Endothelial cell of umbilical vein (primary cell): ENCODE measurements around the gene KHK. TPM values are rescaled to one million over a fixed set of nuclear protein-coding genes. Genes with fewer than 3 reads are reported as not detected.

Experiments used
- BruUV-seq: library from RNA; stranded (reverse); fragments of 400-500 nt; replicated peaks from 2 replicates; lab custom pipeline; 2021; lab: Mats Ljungman, UMichigan
- CTCF ChIA-PET: fragments of 300-600, 350-600 bp; sonication (Branson Sonifier 250); formaldehyde crosslinking; loops from one replicate; lab custom pipeline; 2021; ENCODE audit warnings: antibody characterized with exemption, inconsistent platforms; lab: Charles Lee
- POLR2A ChIA-PET: fragments of 300-600, 350-600 bp; sonication (Branson Sonifier 250); formaldehyde crosslinking; loops from one replicate; lab custom pipeline; 2021; ENCODE audit warnings: antibody characterized with exemption, inconsistent platforms; lab: Charles Lee
- DNase-seq: peaks from one replicate; pipeline ENCODE4 v3.0.0-alpha.2; 2011; ENCODE audit warnings: low read depth, low spot score
- FAIRE-seq: peaks from 2 replicates; lab custom pipeline; 2011; peaks lifted over from hg19 to GRCh38; lab: Jason Lieb, UNC
- H2AFZ ChIP-seq: 2 replicates; pipeline ENCODE4 v1.6.0; 2012; ENCODE audit warnings: low read depth, low read length, control low read depth, inconsistent platforms
- H3K27ac ChIP-seq: 2 replicates; pipeline ENCODE4 v1.5.1; 2011; ENCODE audit warnings: low read depth, mild to moderate bottlenecking, control low read depth, low read length, moderate library complexity; ENCODE audit not compliant: insufficient read depth
- H3K27me3 ChIP-seq, 2 experiments: 2 replicates each; pipeline versions ENCODE4 v1.6.0 to v1.6.1; 2011; ENCODE audit warnings: low read length in 2 of 2, mixed read lengths in 1 of 2; ENCODE audit not compliant: control insufficient read depth in 2 of 2, insufficient read depth in 2 of 2
- H3K36me3 ChIP-seq, 2 experiments: 2 replicates in 1 of 2; 3 replicates in 1 of 2; pipeline ENCODE4 v1.5.1; 2011; ENCODE audit warnings: low read length in 2 of 2, mild to moderate bottlenecking in 1 of 2, moderate library complexity in 1 of 2; ENCODE audit not compliant: control insufficient read depth in 2 of 2, insufficient read depth in 2 of 2; ENCODE audit errors: extremely low read depth in 1 of 2
- H3K4me1 ChIP-seq: 3 replicates; pipeline ENCODE4 v1.5.1; 2011; ENCODE audit warnings: mild to moderate bottlenecking, low read length; ENCODE audit not compliant: control insufficient read depth, insufficient read depth; ENCODE audit errors: extremely low read depth
- H3K4me2 ChIP-seq: 2 replicates; pipeline ENCODE4 v1.6.1; 2011; ENCODE audit warnings: low read length, control low read depth, mixed read lengths; ENCODE audit not compliant: insufficient read depth
- H3K4me3 ChIP-seq, 3 experiments: fragments of 200-600 bp in 1 of 3; sonication (generic), shearing (Covaris generic) in 1 of 3; replicated peaks in 1 of 3; 2 replicates each; pipeline ENCODE4 v1.5.1; 2011 to 2016; ENCODE audit warnings: control low read depth in 3 of 3, low read length in 3 of 3, mild to moderate bottlenecking in 2 of 3, inconsistent platforms in 1 of 3, low read depth in 1 of 3, moderate library complexity in 1 of 3; ENCODE audit not compliant: insufficient read depth in 1 of 3
- H3K79me2 ChIP-seq: 2 replicates; pipeline ENCODE4 v1.6.0; 2012; ENCODE audit warnings: low read length, inconsistent platforms; ENCODE audit not compliant: control insufficient read depth, insufficient read depth
- H3K9ac ChIP-seq: replicated peaks from 2 replicates; pipeline ENCODE3; 2011; ENCODE audit warnings: low read length, control low read depth; ENCODE audit not compliant: insufficient read depth; ENCODE audit errors: extremely low read depth
- H3K9me1 ChIP-seq: replicated peaks from 3 replicates; pipeline ENCODE4 v1.6.0; 2011; ENCODE audit warnings: mild to moderate bottlenecking, low read length; ENCODE audit not compliant: control insufficient read depth, insufficient read depth; ENCODE audit errors: extremely low read depth
- H3K9me3 ChIP-seq: replicated peaks from 2 replicates; pipeline ENCODE4 v1.5.1; 2012; ENCODE audit warnings: low read length, inconsistent platforms; ENCODE audit not compliant: control insufficient read depth, insufficient read depth
- H4K20me1 ChIP-seq: replicated peaks from 2 replicates; pipeline ENCODE3; 2011; ENCODE audit warnings: mild to moderate bottlenecking, low read length; ENCODE audit not compliant: control insufficient read depth, insufficient read depth; ENCODE audit errors: extremely low read depth
- EZH2 ChIP-seq: IDR thresholded peaks from 2 replicates; pipeline ENCODE4 v1.6.1; 2012; ENCODE audit warnings: borderline replicate concordance, low read depth, mild to moderate bottlenecking, moderate library complexity, low read length, inconsistent platforms; ENCODE audit not compliant: severe bottlenecking
- FOS ChIP-seq: IDR thresholded peaks from 2 replicates; pipeline ENCODE4 v1.6.1; 2011; ENCODE audit warnings: mild to moderate bottlenecking, low read length, moderate library complexity, borderline replicate concordance; ENCODE audit not compliant: insufficient read depth
- GATA2 ChIP-seq: IDR thresholded peaks from 2 replicates; pipeline ENCODE4 v1.7.0; 2011; ENCODE audit warnings: low read depth, mild to moderate bottlenecking, moderate library complexity, mixed read lengths, low read length; ENCODE audit not compliant: insufficient read length, insufficient read depth
- JUN ChIP-seq: IDR thresholded peaks from 2 replicates; pipeline ENCODE4 v1.6.1; 2011; ENCODE audit warnings: borderline replicate concordance, low read depth; ENCODE audit not compliant: insufficient read length, insufficient read depth
- MYC ChIP-seq: IDR thresholded peaks from one replicate; pipeline ENCODE4 v1.6.1; 2011; ENCODE audit warnings: mild to moderate bottlenecking, low read depth, low read length
- POLR2A ChIP-seq: IDR thresholded peaks from 2 replicates; pipeline ENCODE4 v1.6.1; 2012; ENCODE audit warnings: low read depth, mild to moderate bottlenecking, control low read depth, low read length
- POLR2AphosphoS5 ChIP-seq: IDR thresholded peaks from 2 replicates; pipeline ENCODE4 v1.6.1; 2012; ENCODE audit warnings: low read depth, mild to moderate bottlenecking, control low read depth, low read length, moderate library complexity; ENCODE audit not compliant: insufficient read depth
- dilution Hi-C: fragments of 300-500 bp; cut with MboI; formaldehyde crosslinking; loops from one replicate; pipeline ENCODE4 v1.15.0; 2019; ENCODE audit warnings: low sequenced_read_pairs; ENCODE audit not compliant: extremely low pct_ligation_motif_present
- intact Hi-C: fragments of 100-400 bp; cut with micrococcal nuclease; formaldehyde crosslinking; loops from one replicate; pipeline ENCODE4 v1.10.0; 2022
- polyA plus RNA-seq, 4 experiments: library from polyadenylated mRNA; depleted of rRNA in 3 of 4; stranded (reverse) in 3 of 4; unstranded in 1 of 4; fragments of >200 nt; gene quantifications; 2 replicates each; pipeline versions ENCODE4 v1.2.1 to v1.2.3, GENCODE V29; 2011 to 2012; ENCODE audit warnings: missing spikeins in 1 of 4
- total RNA-seq: library from RNA; stranded (reverse); gene quantifications from 2 replicates; pipeline ENCODE4 v1.2.3, GENCODE V29; 2021
- TF ChIP-seq, protein P1 (sequence below): IDR thresholded peaks from 2 replicates; pipeline ENCODE4 v1.6.1; 2011; ENCODE audit not compliant: insufficient read depth, insufficient read length
- TF ChIP-seq, protein P2 (sequence below), 2 donors: IDR thresholded peaks; 1 replicate in 1 of 2; 2 replicates in 1 of 2; pipeline ENCODE4 v1.5.1; 2011; ENCODE audit warnings: low read length in 2 of 2, mild to moderate bottlenecking in 2 of 2, moderate library complexity in 2 of 2, control low read depth in 1 of 2, inconsistent platforms in 1 of 2, low read depth in 1 of 2; ENCODE audit not compliant: insufficient read depth in 1 of 2; ENCODE audit errors: extremely low read depth in 1 of 2

Gene KHK
- total and polyA plus RNA-seq, 2 donors (not counting 3 experiments of a cell fraction or from before 2014, with no cell fraction given): 2.9 to 4.4 TPM

DNA sequence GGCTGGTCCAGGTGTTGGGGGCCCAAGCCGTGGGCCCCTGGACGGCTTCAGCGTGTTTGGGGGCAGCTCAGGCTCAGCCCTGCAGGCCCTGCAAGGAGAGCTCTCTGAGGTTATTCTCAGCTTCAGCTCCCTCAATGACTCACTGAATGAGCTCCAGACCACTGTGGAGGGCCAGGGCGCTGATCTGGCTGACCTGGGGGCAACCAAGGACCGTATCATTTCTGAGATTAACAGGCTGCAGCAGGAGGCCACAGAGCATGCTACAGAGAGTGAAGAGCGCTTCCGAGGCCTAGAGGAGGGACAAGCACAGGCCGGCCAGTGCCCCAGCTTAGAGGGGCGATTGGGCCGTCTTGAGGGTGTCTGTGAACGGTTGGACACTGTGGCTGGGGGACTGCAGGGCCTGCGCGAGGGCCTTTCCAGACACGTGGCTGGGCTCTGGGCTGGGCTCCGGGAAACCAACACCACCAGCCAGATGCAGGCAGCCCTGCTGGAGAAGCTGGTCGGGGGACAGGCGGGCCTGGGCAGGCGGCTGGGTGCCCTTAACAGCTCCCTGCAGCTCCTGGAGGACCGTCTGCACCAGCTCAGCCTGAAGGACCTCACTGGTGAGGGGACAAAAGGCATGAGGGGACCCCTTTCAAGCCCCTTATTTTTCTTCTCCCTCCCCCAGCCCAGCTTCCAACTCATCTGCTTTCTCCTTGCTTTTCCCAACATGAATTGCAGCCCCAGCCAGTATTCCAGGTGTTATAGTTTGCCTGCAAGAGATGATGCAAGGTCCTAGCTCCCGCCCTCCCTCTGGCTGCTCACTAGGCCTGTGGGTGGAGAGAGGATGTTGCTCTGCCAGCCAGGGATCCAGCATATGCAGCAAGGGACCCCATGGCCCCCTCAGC, 2.9 kb upstream of the KHK start:
- no peaks in the 10 kb centered on the region for H3K36me3 ChIP-seq
- FAIRE-seq: no peak
- no peak for DNase-seq
- ChIA-PET CTCF (interaction anchor here (1.2 to 6.0 kb wide), 4 partner anchors 9 to 122 kb away, joined by 3 to 55 read pairs (median 33); partner anchors contain the start of genes AGBL5 and OST4), POLR2A (no interaction called here)
- H3K79me2 ChIP-seq: no peaks in the 10 kb centered on the region
- H3K27ac ChIP-seq: no peak overlapping the region
- no peak overlapping the region for H3K4me3 ChIP-seq
- no peaks in the 10 kb centered on the region for H3K9me1 ChIP-seq
- TSS peak; percentile 22 for BruUV-seq
- H3K27me3 ChIP-seq: no peaks in the 10 kb centered on the region
- peaks cover 12% of the 10 kb centered on the region for H3K4me1 ChIP-seq
- H3K9me3 ChIP-seq: no peaks in the 10 kb centered on the region
- no peak overlapping the region for H2AFZ ChIP-seq
- TF ChIP-seq EZH2: no peak
- TF ChIP-seq POLR2A: no peak
- TF ChIP-seq JUN: no peak
- dilution Hi-C loops (no loop called here), intact Hi-C loops (no loop called here)
- no peak overlapping the region for H3K4me2 ChIP-seq
- H3K9ac ChIP-seq: no peak overlapping the region
- no peaks in the 10 kb centered on the region for H4K20me1 ChIP-seq

DNA sequence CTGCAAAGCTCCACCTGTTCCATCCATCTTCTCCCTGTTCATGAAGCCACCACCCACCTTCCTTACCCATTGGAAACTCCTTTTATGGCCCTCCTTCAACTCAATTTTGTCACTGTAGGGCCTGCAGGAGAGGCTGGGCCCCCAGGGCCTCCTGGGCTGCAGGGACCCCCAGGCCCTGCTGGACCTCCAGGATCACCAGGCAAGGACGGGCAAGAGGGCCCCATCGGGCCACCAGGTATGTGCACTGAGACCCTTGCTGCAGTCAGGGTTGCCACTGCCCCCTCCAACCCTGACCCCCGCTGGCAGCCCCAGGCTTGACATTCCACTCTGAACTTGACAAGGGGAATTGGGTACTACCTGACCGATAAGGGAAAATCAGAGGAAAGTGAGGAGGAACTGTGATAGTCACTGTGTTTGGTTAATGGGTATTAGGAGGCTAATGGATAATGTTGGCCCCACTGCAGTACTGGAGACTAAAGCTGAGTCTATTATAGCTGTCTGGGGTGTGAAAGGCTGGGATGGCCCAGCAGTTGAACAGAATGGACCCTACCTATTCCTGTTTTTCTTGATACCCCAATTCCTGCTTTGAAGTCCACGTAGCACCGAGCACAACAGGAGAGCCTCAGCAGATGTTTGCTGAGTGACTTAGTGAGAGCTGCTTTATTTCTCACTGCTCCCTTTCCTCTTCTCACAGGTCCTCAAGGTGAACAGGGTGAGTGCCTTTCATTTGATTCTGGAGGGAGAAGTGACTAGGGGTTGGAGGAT, 2.1 kb upstream of the KHK start:
- FAIRE-seq (no peak), DNase-seq (no peak)
- CTCF ChIA-PET: interaction anchor here (1.2 to 6.0 kb wide), 7 partner anchors 10 to 198 kb away, joined by 3 to 55 read pairs (median 4); partner anchors contain the start of genes AGBL5, OST4 and TRIM54

More for the DNA sequence above, 2.1 kb upstream of the KHK start:
- H3K79me2 ChIP-seq: no peaks in the 10 kb centered on the region
- H3K9me3 ChIP-seq: no peaks in the 10 kb centered on the region
- H3K27me3 ChIP-seq: no peaks in the 10 kb centered on the region
- no peaks in the 10 kb centered on the region for H3K9me1 ChIP-seq
- no peaks in the 10 kb centered on the region for H3K36me3 ChIP-seq
- H3K9ac ChIP-seq: no peak overlapping the region
- H3K4me2 ChIP-seq: no peak overlapping the region
- BruUV-seq: no TSS peak
- no peaks in the 10 kb centered on the region for H4K20me1 ChIP-seq
- peaks cover 12% of the 10 kb centered on the region for H3K4me1 ChIP-seq
- H3K4me3 ChIP-seq: no peak overlapping the region
- intact Hi-C loops (loop anchor here (1.0 to 5.0 kb wide), 2 partner anchors 13 to 237 kb away; partner anchors contain the start of genes DPYSL5 and OST4), dilution Hi-C loops (no loop called here)
- POLR2A ChIA-PET: no interaction called here
- H3K27ac ChIP-seq: no peak overlapping the region
- TF ChIP-seq FOS (no peak), MYC (no peak), POLR2AphosphoS5 (no peak), POLR2A (no peak), GATA2 (no peak), EZH2 (no peak), JUN (no peak)
- TF ChIP-seq, protein P1, sequence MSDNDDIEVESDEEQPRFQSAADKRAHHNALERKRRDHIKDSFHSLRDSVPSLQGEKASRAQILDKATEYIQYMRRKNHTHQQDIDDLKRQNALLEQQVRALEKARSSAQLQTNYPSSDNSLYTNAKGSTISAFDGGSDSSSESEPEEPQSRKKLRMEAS: no peak
- TF ChIP-seq, protein P2, sequence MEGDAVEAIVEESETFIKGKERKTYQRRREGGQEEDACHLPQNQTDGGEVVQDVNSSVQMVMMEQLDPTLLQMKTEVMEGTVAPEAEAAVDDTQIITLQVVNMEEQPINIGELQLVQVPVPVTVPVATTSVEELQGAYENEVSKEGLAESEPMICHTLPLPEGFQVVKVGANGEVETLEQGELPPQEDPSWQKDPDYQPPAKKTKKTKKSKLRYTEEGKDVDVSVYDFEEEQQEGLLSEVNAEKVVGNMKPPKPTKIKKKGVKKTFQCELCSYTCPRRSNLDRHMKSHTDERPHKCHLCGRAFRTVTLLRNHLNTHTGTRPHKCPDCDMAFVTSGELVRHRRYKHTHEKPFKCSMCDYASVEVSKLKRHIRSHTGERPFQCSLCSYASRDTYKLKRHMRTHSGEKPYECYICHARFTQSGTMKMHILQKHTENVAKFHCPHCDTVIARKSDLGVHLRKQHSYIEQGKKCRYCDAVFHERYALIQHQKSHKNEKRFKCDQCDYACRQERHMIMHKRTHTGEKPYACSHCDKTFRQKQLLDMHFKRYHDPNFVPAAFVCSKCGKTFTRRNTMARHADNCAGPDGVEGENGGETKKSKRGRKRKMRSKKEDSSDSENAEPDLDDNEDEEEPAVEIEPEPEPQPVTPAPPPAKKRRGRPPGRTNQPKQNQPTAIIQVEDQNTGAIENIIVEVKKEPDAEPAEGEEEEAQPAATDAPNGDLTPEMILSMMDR (IDR thresholded peaks at IDR 0.05; ENCODE audit: extremely low read depth in 1 of 2, insufficient read depth in 1 of 2, low read depth in 1 of 2, low read length in 2 of 2): no peak
- H2AFZ ChIP-seq: no peak overlapping the region
